HepG2 (cell line): ENCODE measurements around the gene CLASP1. TPM values are rescaled to one million over a fixed set of nuclear protein-coding genes. Genes with fewer than 3 reads are reported as not detected.

Experiments
- ATAC-seq: fragments of 200-7000 bp; cut with Tn5 transposase; 3 replicates; pipeline ENCODE4 v1.9.1; 2020; ENCODE audit warnings: mild to moderate bottlenecking, moderate library complexity
- BruUV-seq: library from RNA; stranded (reverse); fragments of 400-500 nt; replicated peaks from 2 replicates; lab custom pipeline; 2021; lab: Mats Ljungman, UMichigan
- CTCF ChIA-PET: fragments of 300-600 bp; formaldehyde crosslinking; extraction: SDS; loops from one replicate; lab custom pipeline; 2021; ENCODE audit warnings: low total read pairs, inconsistent platforms, low intra/inter-chr PET ratio; lab: Yijun Ruan, JAX
- POLR2A ChIA-PET: fragments of 350-600 bp; sonication (Branson Sonifier 250); formaldehyde crosslinking; loops from one replicate; lab custom pipeline; 2020; ENCODE audit warnings: antibody characterized with exemption, inconsistent platforms; lab: Yijun Ruan, JAX
- DNase-seq: peaks from one replicate; pipeline ENCODE4 v3.0.0-alpha.2; 2015; ENCODE audit warnings: low spot score
- FAIRE-seq: peaks from 3 replicates; lab custom pipeline; 2011; peaks lifted over from hg19 to GRCh38; lab: Jason Lieb, UNC
- H2AFZ ChIP-seq: one replicate; pipeline ENCODE4 v1.6.1; 2011; ENCODE audit warnings: low read length, inconsistent platforms
- H3K27ac ChIP-seq: fragments of 300-600 bp; 3 replicates; pipeline ENCODE4 v1.8.0; 2011; ENCODE audit warnings: mixed run types, mild to moderate bottlenecking, mixed read lengths, low read length, inconsistent platforms; ENCODE audit not compliant: insufficient read depth; ENCODE audit errors: extremely low read length
- H3K27me3 ChIP-seq, 2 experiments: fragments of 200-600 bp in 1 of 2; 2 replicates in 1 of 2; 3 replicates in 1 of 2; pipeline versions ENCODE4 v1.6.0 to v1.8.0; 2011; ENCODE audit warnings: low read length in 2 of 2, mild to moderate bottlenecking in 2 of 2, moderate library complexity in 2 of 2, inconsistent platforms in 1 of 2; ENCODE audit not compliant: insufficient read depth in 2 of 2, control insufficient read depth in 1 of 2
- H3K36me3 ChIP-seq, 2 experiments: fragments of 200-600 bp in 1 of 2; replicated peaks in 1 of 2; 2 replicates in 1 of 2; 3 replicates in 1 of 2; pipeline versions ENCODE4 v1.5.1 to v1.8.0; 2011; ENCODE audit warnings: low read length in 2 of 2, inconsistent platforms in 1 of 2; ENCODE audit not compliant: insufficient read depth in 2 of 2, control insufficient read depth in 1 of 2
- H3K4me1 ChIP-seq: 2 replicates; pipeline ENCODE4 v1.5.1; 2012; ENCODE audit warnings: low read length, inconsistent platforms; ENCODE audit not compliant: insufficient read depth
- H3K4me2 ChIP-seq: 2 replicates; pipeline ENCODE4 v1.6.0; 2011; ENCODE audit warnings: low read depth, low read length, inconsistent platforms
- H3K4me3 ChIP-seq, 3 experiments: fragments of 200-600 bp in 1 of 3; sonication (generic), shearing (Covaris generic) in 1 of 3; replicated peaks in 1 of 3; 2 replicates each; pipeline ENCODE4 v1.5.1; 2011 to 2016; ENCODE audit warnings: low read length in 3 of 3, inconsistent platforms in 2 of 3, low read depth in 2 of 3, mild to moderate bottlenecking in 2 of 3, control low read depth in 1 of 3, mixed read lengths in 1 of 3; ENCODE audit not compliant: insufficient read depth in 1 of 3
- H3K79me2 ChIP-seq: one replicate; pipeline ENCODE4 v1.6.1; 2011; ENCODE audit warnings: low read length, inconsistent platforms; ENCODE audit not compliant: insufficient read depth
- H3K9ac ChIP-seq: 2 replicates; pipeline ENCODE4 v1.6.0; 2011; ENCODE audit warnings: mild to moderate bottlenecking, low read depth, low read length, inconsistent platforms; ENCODE audit not compliant: insufficient read depth
- H3K9me3 ChIP-seq: 2 replicates; pipeline ENCODE4 v1.5.1; 2012; ENCODE audit warnings: mild to moderate bottlenecking, low read length
- H4K20me1 ChIP-seq: 2 replicates; pipeline ENCODE4 v1.6.0; 2011; ENCODE audit warnings: inconsistent platforms, mild to moderate bottlenecking, low read length, moderate library complexity; ENCODE audit not compliant: insufficient read depth
- DZIP1 ChIP-seq: sonication (generic); formaldehyde crosslinking; IDR thresholded peaks from 2 replicates; pipeline ENCODE4 v1.5.0; 2020; ENCODE audit warnings: mild to moderate bottlenecking, missing genetic modification reagents
- FUBP1 ChIP-seq: sonication (generic); formaldehyde crosslinking; IDR thresholded peaks from 2 replicates; pipeline ENCODE4 v1.5.1; 2020; ENCODE audit warnings: missing genetic modification reagents, mild to moderate bottlenecking, borderline replicate concordance
- GRHL1 ChIP-seq: sonication (generic); formaldehyde crosslinking; conservative IDR thresholded peaks from 2 replicates; pipeline ENCODE4 v1.8.0; 2022; ENCODE audit warnings: missing genetic modification reagents
- NONO ChIP-seq, 2 experiments: fragments of 450-650 bp in 1 of 2; sonication (generic) in 1 of 2; formaldehyde crosslinking in 1 of 2; IDR thresholded peaks in 1 of 2; conservative IDR thresholded peaks in 1 of 2; 2 replicates each; pipeline versions ENCODE4 v1.6.1 to v1.8.0; 2017 to 2022; ENCODE audit warnings: mild to moderate bottlenecking in 1 of 2, missing genetic modification reagents in 1 of 2, moderate library complexity in 1 of 2
- PAF1 ChIP-seq: IDR thresholded peaks from 2 replicates; pipeline ENCODE4 v1.6.1; 2016; ENCODE audit warnings: missing genetic modification reagents, missing compliant biosample characterization
- RFX3 ChIP-seq: IDR thresholded peaks from 2 replicates; pipeline ENCODE4 v1.6.1; 2016; ENCODE audit warnings: missing biosample characterization, missing genetic modification reagents
- UBTF ChIP-seq: sonication (generic); formaldehyde crosslinking; IDR thresholded peaks from 2 replicates; pipeline ENCODE4 v1.4.0; 2020; ENCODE audit warnings: mild to moderate bottlenecking, missing genetic modification reagents
- XBP1 ChIP-seq: sonication (generic); formaldehyde crosslinking; IDR thresholded peaks from 2 replicates; pipeline ENCODE4 v1.5.0; 2020; ENCODE audit warnings: missing genetic modification reagents
- ZBTB43 ChIP-seq: sonication (generic); formaldehyde crosslinking; conservative IDR thresholded peaks from 2 replicates; pipeline ENCODE4 v1.4.0; 2020; ENCODE audit warnings: missing genetic modification reagents
- ZFP90 ChIP-seq: sonication (generic); formaldehyde crosslinking; IDR thresholded peaks from 2 replicates; pipeline ENCODE4 v1.8.0; 2022; ENCODE audit warnings: missing genetic modification reagents, mild to moderate bottlenecking, inconsistent platforms, borderline replicate concordance
- ZNF33A ChIP-seq: sonication (generic); formaldehyde crosslinking; IDR thresholded peaks from 2 replicates; pipeline ENCODE4 v1.5.1; 2020; ENCODE audit warnings: missing genetic modification reagents, mild to moderate bottlenecking, moderate library complexity, borderline replicate concordance
- ZNF577 ChIP-seq: sonication (generic); formaldehyde crosslinking; IDR thresholded peaks from 2 replicates; pipeline ENCODE4 v1.4.0; 2020; ENCODE audit warnings: mild to moderate bottlenecking, low read depth, missing genetic modification reagents, borderline replicate concordance
- WGBS: methylation state at CpG from one replicate; pipeline ENCODE4 v1.1.6; 2017; ENCODE audit warnings: low lambda C conversion rate; 5-methylcytosine and 5-hydroxymethylcytosine counted together
- in situ Hi-C: cut with HindIII; loops from 2 replicates; pipeline ENCODE4 v1.10.0; 2017; ENCODE audit warnings: low pct_unique_long_range_greater_than_20kb; ENCODE audit not compliant: extremely low pct_ligation_motif_present
- intact Hi-C: fragments of 100-400 bp; cut with micrococcal nuclease; formaldehyde crosslinking; loops from one replicate; pipeline ENCODE4 v1.10.0; 2022; ENCODE audit not compliant: unreplicated experiment
- polyA plus RNA-seq, 8 experiments: library from polyadenylated mRNA; depleted of rRNA in 3 of 8; stranded (reverse) in 7 of 8; unstranded in 1 of 8; fragments of >200 nt; fragmentation: Illumina TruSeq in 4 of 8; extraction: Trizol in 4 of 8; gene quantifications; 2 replicates each; pipeline versions ENCODE4 v1.2.1 to v1.2.3, GENCODE V29; 2011 to 2016; ENCODE audit warnings: low read depth in 4 of 8, missing spikeins in 1 of 8, mixed read lengths in 1 of 8; ENCODE audit not compliant: insufficient read depth in 1 of 8
- total RNA-seq, 5 experiments: library from RNA; depleted of rRNA; stranded (reverse); fragments of >200 nt; fragmentation: Illumina TruSeq; extraction: Trizol; gene quantifications; 2 replicates each; pipeline ENCODE4 v1.2.3, GENCODE V29; 2016; ENCODE audit warnings: low read depth in 1 of 5

The CLASP1 gene
- total and polyA plus RNA-seq, 2 of the 13 experiments (the other 11 are each of a cell fraction or from before 2014, with no cell fraction given), result 11.7 to 47.9 TPM

GRCh38 chr2:121473512-121473911 lies 175.8 kb downstream of the CLASP1 start:
- peaks cover 14 to 31% of the 10 kb centered on the region in 2 experiments for H3K36me3 ChIP-seq
- peaks cover 19% of the 10 kb centered on the region for H3K4me1 ChIP-seq
- no peak overlapping the region for H3K4me3 ChIP-seq
- H2AFZ ChIP-seq, result no peak overlapping the region
- H3K27me3 ChIP-seq, result no peaks in the 10 kb centered on the region
- POLR2A ChIA-PET, result no interaction called here
- CTCF ChIA-PET, result no interaction called here
- FAIRE-seq, result no peak
- no peak for ATAC-seq
- H3K9me3 ChIP-seq, result no peaks in the 10 kb centered on the region
- no peak overlapping the region for H3K9ac ChIP-seq
- intact Hi-C loops (no loop called here), in situ Hi-C loops (no loop called here)
- H3K4me2 ChIP-seq, result no peak overlapping the region
- H3K27ac ChIP-seq, result no peak overlapping the region
- peaks cover 8% of the 10 kb centered on the region for H3K79me2 ChIP-seq
- no peaks in the 10 kb centered on the region for H4K20me1 ChIP-seq
- BruUV-seq, result no TSS peak
- 98% methylated on average over 2 of the region's 2 CpGs for WGBS
- no peak for DNase-seq
- TF ChIP-seq NONO (IDR thresholded peaks at IDR 0.05) (no peak), NONO (CRISPR knock-in tag; conservative IDR thresholded peaks at IDR 0.05) (no peak), FUBP1 (CRISPR knock-in tag) (no peak), RFX3 (no peak), ZNF577 (CRISPR knock-in tag) (no peak), ZNF33A (CRISPR knock-in tag) (no peak), XBP1 (CRISPR knock-in tag) (no peak), GRHL1 (CRISPR knock-in tag) (no peak), ZFP90 (no peak), PAF1 (CRISPR knock-in tag) (no peak), DZIP1 (CRISPR knock-in tag) (no peak), UBTF (CRISPR knock-in tag) (no peak), ZBTB43 (CRISPR knock-in tag) (no peak)
